A549 (cell line): ENCODE measurements around the gene TMEM40.
A peak's percentile ranks its signal among the peaks of the same experiment; 100 is the strongest.
"Not testable (repeated sequence)": the region's sequence is repeated elsewhere in the genome, so short reads cannot be mapped to it uniquely, and the experiment has no call there.

ENCODE experiments used
- CHD2 ChIP-seq: fragments of 150-350 bp; IDR thresholded peaks from 2 replicates; pipeline ENCODE4 v1.6.1; 2014; ENCODE audit warnings: low read length; ENCODE audit not compliant: partially characterized antibody
- HDAC2 ChIP-seq: fragments of 200-600 bp; sonication (generic); IDR thresholded peaks from 2 replicates; pipeline ENCODE4 v1.6.1; 2016
- JUNB ChIP-seq: fragments of >200 bp; sonication (Bioruptor Twin); formaldehyde crosslinking; IDR thresholded peaks from 2 replicates; pipeline ENCODE4 v1.6.1; 2016
- MAFK ChIP-seq: fragments of 450-650 bp; IDR thresholded peaks from 2 replicates; pipeline ENCODE4 v1.6.1; 2014; ENCODE audit not compliant: partially characterized antibody
- MAX ChIP-seq: IDR thresholded peaks from 2 replicates; pipeline ENCODE4 v1.6.1; 2012
- NR3C1 ChIP-seq: fragments of >200 bp; sonication (Bioruptor Twin); formaldehyde crosslinking; IDR thresholded peaks from 3 replicates; pipeline ENCODE4 v1.6.1; 2017
- POLR2A ChIP-seq: IDR thresholded peaks from 2 replicates; pipeline ENCODE4 v1.6.1; 2012; ENCODE audit warnings: mild to moderate bottlenecking, low read length
- POLR2AphosphoS2 ChIP-seq: conservative IDR thresholded peaks from 2 replicates; pipeline ENCODE4 v1.6.1; 2012; ENCODE audit warnings: low read length, improper control_type of control experiment, inconsistent platforms
- RCOR1 ChIP-seq: fragments of 150-350 bp; IDR thresholded peaks from 2 replicates; pipeline ENCODE4 v1.6.1; 2014; ENCODE audit warnings: antibody characterized with exemption, low read length, low read depth
- REST ChIP-seq: fragments of 200-600 bp; sonication (generic); IDR thresholded peaks from 2 replicates; pipeline ENCODE4 v1.6.1; 2016; ENCODE audit warnings: antibody characterized with exemption, mild to moderate bottlenecking, moderate library complexity
- ZFP36 ChIP-seq: fragments of 450-650 bp; IDR thresholded peaks from 2 replicates; pipeline ENCODE4 v1.6.1; 2014; ENCODE audit warnings: borderline replicate concordance; ENCODE audit not compliant: partially characterized antibody
- TF ChIP-seq, protein P1 (sequence below): fragments of >200 bp; sonication (Bioruptor Twin); formaldehyde crosslinking; IDR thresholded peaks from 3 replicates; pipeline ENCODE4 v1.5.1; 2016

DNA sequence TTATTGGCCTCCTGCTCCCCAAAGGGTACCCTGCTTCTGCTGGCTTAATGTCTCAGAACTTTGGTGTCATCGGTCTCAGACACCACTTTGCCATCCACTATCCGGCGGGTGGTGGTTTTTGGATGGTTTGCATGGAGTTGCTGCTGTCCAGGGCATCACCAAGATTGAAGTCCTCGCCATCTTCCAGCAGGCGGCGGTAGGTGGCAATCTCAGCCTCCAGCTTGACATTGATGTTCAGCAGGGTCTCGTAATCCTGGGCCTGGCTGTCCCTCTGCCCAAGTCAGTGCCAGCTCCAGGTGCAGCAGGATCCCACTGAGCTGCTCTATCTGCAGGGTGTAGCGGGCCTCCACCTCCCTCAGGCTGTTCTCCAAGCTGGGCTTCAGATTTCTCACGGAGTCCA is 28.3 kb upstream of the TMEM40 start:
- TF ChIP-seq, protein P1, sequence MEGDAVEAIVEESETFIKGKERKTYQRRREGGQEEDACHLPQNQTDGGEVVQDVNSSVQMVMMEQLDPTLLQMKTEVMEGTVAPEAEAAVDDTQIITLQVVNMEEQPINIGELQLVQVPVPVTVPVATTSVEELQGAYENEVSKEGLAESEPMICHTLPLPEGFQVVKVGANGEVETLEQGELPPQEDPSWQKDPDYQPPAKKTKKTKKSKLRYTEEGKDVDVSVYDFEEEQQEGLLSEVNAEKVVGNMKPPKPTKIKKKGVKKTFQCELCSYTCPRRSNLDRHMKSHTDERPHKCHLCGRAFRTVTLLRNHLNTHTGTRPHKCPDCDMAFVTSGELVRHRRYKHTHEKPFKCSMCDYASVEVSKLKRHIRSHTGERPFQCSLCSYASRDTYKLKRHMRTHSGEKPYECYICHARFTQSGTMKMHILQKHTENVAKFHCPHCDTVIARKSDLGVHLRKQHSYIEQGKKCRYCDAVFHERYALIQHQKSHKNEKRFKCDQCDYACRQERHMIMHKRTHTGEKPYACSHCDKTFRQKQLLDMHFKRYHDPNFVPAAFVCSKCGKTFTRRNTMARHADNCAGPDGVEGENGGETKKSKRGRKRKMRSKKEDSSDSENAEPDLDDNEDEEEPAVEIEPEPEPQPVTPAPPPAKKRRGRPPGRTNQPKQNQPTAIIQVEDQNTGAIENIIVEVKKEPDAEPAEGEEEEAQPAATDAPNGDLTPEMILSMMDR: peak; percentile 21; the same call in 1 of the 3 replicates
- not testable (repeated sequence) for TF ChIP-seq REST, MAFK, CHD2, HDAC2, ZFP36, MAX, JUNB, POLR2A, NR3C1, POLR2AphosphoS2, RCOR1
